Cardiac muscle cell (in vitro differentiated cells and primary cell): ENCODE measurements around the gene CFAP251. TPM values are rescaled to one million over a fixed set of nuclear protein-coding genes. Genes with fewer than 3 reads are reported as not detected.
A peak's percentile ranks its signal among the peaks of the same experiment; 100 is the strongest.
"Not testable (repeated sequence)": the region's sequence is repeated elsewhere in the genome, so short reads cannot be mapped to it uniquely, and the experiment has no call there.

ENCODE experiments used
- DNase-seq, 2 donors: peaks; one replicate each; pipeline versions ENCODE4 v3.0.0 to v3.0.0-alpha.2; 2010 to 2017; ENCODE audit warnings: low read depth in 1 of 2, low spot score in 1 of 2
- H3K27ac ChIP-seq: fragments of 200-600 bp; sonication (generic); 2 replicates; pipeline ENCODE4 v1.5.1; 2016
- H3K27me3 ChIP-seq: fragments of 200-600 bp; sonication (generic); 2 replicates; pipeline ENCODE4 v1.6.0; 2016; ENCODE audit warnings: control low read depth
- H3K36me3 ChIP-seq: fragments of 200-600 bp; sonication (generic); 2 replicates; pipeline ENCODE4 v1.5.1; 2016; ENCODE audit warnings: control low read depth
- H3K4me1 ChIP-seq: fragments of 200-600 bp; sonication (generic); 2 replicates; pipeline ENCODE4 v1.8.1; 2017; ENCODE audit warnings: low read depth, mild to moderate bottlenecking, mixed run types
- H3K4me3 ChIP-seq: fragments of 200-600 bp; sonication (generic); 2 replicates; pipeline ENCODE4 v1.5.1; 2016; ENCODE audit warnings: mild to moderate bottlenecking
- H3K9me3 ChIP-seq: fragments of 200-600 bp; sonication (generic); 2 replicates; pipeline ENCODE4 v1.5.1; 2017; ENCODE audit warnings: low read depth, mild to moderate bottlenecking, control low read depth
- polyA plus RNA-seq: library from polyadenylated mRNA; unstranded; fragments of >200 nt; fragmentation: Nextera tagmentation; extraction: Ambion mirVana; gene quantifications from 2 replicates; pipeline ENCODE4 v1.2.1, GENCODE V29; 2016
- total RNA-seq: library from RNA; depleted of rRNA; stranded (reverse); fragments of >200 nt; gene quantifications from 2 replicates; pipeline ENCODE4 v1.2.3, GENCODE V29; 2016
- TF ChIP-seq, protein P1 (sequence below): IDR thresholded peaks from 2 replicates; pipeline ENCODE4 v1.5.1; 2012; ENCODE audit warnings: low read depth, mild to moderate bottlenecking, low read length

CFAP251 gene
- total and polyA plus RNA-seq, 2 experiments from 2014 or later: 1.7 to 3.8 TPM

DNA sequence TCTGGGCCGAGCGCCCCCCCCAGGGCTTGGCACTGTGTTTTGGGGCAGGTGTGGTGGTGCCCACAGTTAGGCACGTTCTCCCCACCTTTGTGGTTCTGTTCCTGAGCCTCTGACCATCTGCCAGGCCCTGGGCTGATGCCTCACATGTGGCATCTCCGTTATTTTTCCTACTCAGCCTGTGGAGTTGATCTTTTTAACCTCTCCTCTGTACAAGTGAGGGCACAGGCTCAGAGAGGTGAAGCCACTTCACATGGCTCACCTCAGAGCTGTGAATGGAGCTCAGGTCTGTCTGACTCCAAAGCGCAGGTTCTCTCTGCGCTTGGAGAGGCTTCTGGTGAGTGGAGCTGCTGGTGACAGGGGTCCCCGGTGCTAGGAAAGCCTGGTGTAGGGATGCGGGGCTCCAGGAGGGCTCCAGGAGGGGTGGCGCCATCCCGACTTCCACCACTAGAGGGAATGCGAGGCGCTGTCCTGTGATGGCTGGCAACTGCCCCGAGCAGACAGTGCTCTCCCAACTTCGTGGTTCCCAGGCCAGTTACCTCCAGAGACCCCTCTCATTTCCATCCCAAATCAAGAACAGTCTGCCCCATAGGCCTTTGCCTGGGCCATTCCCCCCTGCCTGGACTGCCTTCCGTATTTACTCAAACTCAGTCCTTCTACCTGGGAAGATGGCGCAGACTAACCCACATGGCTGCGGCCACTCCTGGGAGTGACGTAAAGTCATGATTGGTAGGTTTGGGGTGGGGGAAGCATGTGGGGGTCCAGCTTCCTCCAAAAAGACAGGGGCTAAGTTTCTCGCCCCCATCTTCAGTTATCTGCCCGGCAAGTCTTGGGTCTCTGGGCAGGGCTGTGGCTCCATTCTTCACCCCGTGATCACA, 113.2 kb downstream of the CFAP251 start:
- Histone ChIP-seq H3K4me1 (no peaks in the 10 kb centered on the region), H3K36me3 (peaks cover 9% of the 10 kb centered on the region), H3K4me3 (no peak overlapping the region), H3K9me3 (no peaks in the 10 kb centered on the region), H3K27ac (no peak overlapping the region), H3K27me3 (no peaks in the 10 kb centered on the region)
- TF ChIP-seq, protein P1, sequence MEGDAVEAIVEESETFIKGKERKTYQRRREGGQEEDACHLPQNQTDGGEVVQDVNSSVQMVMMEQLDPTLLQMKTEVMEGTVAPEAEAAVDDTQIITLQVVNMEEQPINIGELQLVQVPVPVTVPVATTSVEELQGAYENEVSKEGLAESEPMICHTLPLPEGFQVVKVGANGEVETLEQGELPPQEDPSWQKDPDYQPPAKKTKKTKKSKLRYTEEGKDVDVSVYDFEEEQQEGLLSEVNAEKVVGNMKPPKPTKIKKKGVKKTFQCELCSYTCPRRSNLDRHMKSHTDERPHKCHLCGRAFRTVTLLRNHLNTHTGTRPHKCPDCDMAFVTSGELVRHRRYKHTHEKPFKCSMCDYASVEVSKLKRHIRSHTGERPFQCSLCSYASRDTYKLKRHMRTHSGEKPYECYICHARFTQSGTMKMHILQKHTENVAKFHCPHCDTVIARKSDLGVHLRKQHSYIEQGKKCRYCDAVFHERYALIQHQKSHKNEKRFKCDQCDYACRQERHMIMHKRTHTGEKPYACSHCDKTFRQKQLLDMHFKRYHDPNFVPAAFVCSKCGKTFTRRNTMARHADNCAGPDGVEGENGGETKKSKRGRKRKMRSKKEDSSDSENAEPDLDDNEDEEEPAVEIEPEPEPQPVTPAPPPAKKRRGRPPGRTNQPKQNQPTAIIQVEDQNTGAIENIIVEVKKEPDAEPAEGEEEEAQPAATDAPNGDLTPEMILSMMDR: peak; percentile 79
- peak; percentile 41 to 49 for DNase-seq

DNA sequence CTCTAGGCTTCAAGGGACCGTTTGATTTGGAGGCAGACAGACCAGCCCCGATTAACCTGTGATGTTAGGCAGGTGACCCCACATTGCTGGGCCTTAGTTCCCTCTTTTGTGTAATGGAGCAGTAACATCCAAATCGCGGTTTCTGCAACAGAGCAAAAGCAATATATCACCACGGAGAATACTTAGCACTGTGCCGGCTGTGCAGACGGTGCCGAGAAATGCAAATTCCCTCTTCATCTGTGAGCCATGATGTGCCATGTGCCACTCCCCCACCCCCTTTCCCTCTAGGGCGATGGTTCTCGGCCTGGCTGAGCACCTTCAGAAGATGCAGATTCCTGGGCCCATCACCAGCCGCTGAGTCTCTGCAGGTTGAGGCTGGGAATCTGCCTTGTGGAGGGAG, 114.2 kb downstream of the CFAP251 start:
- TF ChIP-seq, protein P1: no peak
- Histone ChIP-seq H3K27me3 (no peaks in the 10 kb centered on the region), H3K4me1 (no peaks in the 10 kb centered on the region), H3K36me3 (peaks cover 9% of the 10 kb centered on the region), H3K27ac (no peak overlapping the region), H3K9me3 (no peaks in the 10 kb centered on the region), H3K4me3 (no peak overlapping the region)
- DNase-seq: no peak

DNA sequence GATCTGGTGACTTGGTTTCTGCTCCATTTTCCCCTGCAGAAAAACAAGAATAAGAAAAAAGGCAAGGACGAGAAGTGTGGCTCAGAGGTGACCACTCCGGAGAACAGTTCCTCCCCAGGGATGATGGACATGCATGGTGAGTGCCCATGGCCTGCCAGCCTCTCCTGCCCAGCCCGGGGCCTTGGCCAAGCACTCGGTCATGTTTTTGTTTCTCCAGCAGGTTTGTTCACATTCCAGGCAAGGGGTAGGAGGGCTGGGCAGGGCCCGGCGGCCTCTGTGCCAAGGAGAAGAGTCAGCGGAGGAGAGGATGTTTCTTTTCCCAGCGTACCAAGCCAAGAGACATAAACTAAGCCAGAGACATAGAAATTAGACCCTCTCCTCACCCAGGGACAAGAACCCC, 116.9 kb downstream of the CFAP251 start:
- no peak overlapping the region for H3K4me3 ChIP-seq
- no peak overlapping the region for H3K27ac ChIP-seq
- H3K9me3 ChIP-seq: no peaks in the 10 kb centered on the region
- TF ChIP-seq, protein P1: no peak
- peaks cover 9% of the 10 kb centered on the region for H3K36me3 ChIP-seq
- no peaks in the 10 kb centered on the region for H3K4me1 ChIP-seq
- DNase-seq: no peak
- H3K27me3 ChIP-seq: no peaks in the 10 kb centered on the region

DNA sequence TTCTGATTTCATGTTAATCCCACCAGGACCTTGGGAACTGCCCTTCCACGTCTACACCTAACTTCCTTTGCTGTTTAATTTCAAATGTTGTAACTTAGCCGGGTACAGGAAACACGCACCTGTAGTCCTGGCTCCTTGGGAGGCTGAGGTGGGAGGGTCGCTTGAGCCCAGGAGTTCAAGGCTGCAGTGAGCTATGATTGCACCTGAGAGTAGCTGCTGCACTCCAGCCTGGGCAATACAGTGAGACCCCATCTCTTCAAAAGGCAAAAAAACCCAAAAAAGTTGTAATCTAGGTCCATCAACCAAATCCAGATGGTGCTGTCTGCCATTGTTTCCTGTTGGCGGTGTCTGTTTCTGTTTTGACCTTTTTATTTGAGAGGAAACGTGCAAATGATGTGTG, 117.8 kb downstream of the CFAP251 start:
- Histone ChIP-seq H3K9me3 (no peaks in the 10 kb centered on the region), H3K27ac (no peak overlapping the region), H3K4me3 (no peak overlapping the region), H3K36me3 (peaks cover 9% of the 10 kb centered on the region), H3K4me1 (no peaks in the 10 kb centered on the region), H3K27me3 (no peaks in the 10 kb centered on the region)
- DNase-seq: no peak
- TF ChIP-seq, protein P1: no peak

DNA sequence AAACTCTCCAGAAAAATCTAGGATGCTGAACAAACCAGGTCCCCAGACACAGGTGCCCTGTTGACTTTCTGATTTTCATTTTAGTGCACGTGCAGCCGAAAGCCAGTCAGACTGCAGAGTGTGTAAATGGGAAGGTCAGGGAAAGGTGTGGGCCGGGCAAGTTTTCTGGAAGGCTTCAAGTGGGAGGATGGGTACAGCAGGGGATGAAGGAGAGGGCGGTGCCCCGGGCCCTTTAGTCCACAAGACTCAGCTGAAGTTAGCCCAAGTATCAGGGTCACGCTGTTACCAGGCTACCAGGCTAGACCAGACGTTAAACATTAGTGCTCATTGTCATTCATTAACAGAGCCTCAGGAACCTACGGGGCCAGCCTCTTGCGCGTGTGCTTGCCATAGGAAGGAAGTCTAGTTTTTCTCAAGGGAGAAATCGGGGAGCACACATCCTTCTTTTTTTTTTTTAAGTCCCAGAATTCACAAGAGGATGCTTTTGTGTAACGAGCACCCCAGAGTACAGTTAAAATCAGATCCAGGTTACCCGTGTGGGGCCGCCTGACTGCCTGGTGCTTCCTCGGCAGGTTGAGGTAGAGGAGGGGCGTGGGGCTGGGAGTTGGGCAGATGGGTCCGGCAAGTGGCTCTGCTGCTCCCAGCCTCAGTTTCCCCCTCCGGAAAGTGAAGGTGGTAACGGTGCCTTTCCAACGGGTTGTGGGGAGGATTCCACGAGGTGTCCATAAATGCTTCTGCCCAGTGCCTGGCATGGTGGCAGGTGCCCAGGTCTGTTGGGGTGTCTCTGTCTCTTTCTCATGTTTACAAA, 122.4 kb downstream of the CFAP251 start:
- peaks cover 9% of the 10 kb centered on the region for H3K36me3 ChIP-seq
- H3K27ac ChIP-seq: no peak overlapping the region
- H3K9me3 ChIP-seq: no peaks in the 10 kb centered on the region

DNA sequence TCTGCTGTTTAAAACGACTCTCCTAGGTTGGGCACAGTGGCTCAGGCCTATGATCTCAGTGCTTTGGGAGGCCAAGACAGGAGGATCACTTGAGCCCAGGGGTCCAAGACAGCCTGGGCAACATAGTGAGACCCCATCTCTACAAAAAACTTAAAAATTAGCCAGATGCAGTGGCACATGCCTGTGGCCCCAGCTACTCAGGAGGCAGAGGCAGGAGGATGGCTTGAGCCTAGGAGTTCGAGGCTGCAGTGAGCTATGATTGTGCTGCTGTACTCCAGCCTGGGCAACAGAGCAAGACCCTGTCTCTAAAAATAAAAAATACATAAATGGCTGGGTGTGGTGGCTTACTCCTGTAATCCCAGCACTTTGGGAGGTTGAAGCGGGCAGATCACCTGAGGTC, 123.1 kb downstream of the CFAP251 start:
- H3K4me3 ChIP-seq, H3K36me3 ChIP-seq, H3K27me3 ChIP-seq, H3K27ac ChIP-seq, H3K9me3 ChIP-seq, DNase-seq, H3K4me1 ChIP-seq: not testable (repeated sequence)

More for the DNA sequence above, 122.4 kb downstream of the CFAP251 start:
- Histone ChIP-seq H3K4me3 (no peak overlapping the region), H3K27me3 (no peaks in the 10 kb centered on the region), H3K4me1 (no peaks in the 10 kb centered on the region)
- DNase-seq: no peak
- TF ChIP-seq, protein P1: no peak
